ENCODE results near the gene UBE2D3.
"Not testable (repeated sequence)": the region's sequence is repeated elsewhere in the genome, so short reads cannot be mapped to it uniquely, and the experiment has no call there.

- not testable (repeated sequence) for TF ChIP-seq CTCF (conservative IDR thresholded peaks at IDR 0.05; ENCODE audit: low read length); EZH2phosphoT487 (IDR thresholded peaks at IDR 0.05; ENCODE audit: borderline replicate concordance, low read depth, low read length)
Measured at GRCh38 chr4:102819100-102819499, 8.3 kb downstream of the UBE2D3 start.
